ENCODE measurements around the gene TESK1.

The TESK1 gene

DNA sequence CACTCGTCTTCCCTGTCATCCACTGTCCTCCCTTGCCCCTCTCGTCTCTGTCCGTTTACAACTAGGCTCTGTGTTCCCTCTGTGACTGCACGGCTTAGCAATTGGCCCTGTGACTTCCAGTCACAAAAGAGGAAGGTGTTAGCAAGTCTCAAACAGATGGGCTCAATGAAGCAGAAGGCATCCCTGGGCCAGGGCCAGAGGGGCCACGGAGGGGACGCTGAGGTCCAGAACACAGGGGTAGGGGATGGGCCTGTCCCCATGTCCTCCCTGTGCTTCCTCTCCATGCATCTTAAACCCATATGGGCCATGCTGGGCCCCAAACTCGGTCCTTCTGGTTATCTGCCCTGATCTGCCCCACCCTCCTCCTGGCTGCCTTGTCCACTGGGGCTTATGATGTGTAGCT lies 13.3 kb downstream of the TESK1 start, which contains the start of gene CD72:
CD72 (minus strand) TSS at position 89 of the 403 bp plus-strand sequence. CDS start 110 bp downstream, outside the sequence.
- H3K27me3 ChIP-seq: peaks cover 6% of the 10 kb centered on the region
- no peak for DNase-seq
- H3K4me1 ChIP-seq: no peaks in the 10 kb centered on the region
- H3K9me3 ChIP-seq: no peaks in the 10 kb centered on the region
- TF ChIP-seq, protein P1, sequence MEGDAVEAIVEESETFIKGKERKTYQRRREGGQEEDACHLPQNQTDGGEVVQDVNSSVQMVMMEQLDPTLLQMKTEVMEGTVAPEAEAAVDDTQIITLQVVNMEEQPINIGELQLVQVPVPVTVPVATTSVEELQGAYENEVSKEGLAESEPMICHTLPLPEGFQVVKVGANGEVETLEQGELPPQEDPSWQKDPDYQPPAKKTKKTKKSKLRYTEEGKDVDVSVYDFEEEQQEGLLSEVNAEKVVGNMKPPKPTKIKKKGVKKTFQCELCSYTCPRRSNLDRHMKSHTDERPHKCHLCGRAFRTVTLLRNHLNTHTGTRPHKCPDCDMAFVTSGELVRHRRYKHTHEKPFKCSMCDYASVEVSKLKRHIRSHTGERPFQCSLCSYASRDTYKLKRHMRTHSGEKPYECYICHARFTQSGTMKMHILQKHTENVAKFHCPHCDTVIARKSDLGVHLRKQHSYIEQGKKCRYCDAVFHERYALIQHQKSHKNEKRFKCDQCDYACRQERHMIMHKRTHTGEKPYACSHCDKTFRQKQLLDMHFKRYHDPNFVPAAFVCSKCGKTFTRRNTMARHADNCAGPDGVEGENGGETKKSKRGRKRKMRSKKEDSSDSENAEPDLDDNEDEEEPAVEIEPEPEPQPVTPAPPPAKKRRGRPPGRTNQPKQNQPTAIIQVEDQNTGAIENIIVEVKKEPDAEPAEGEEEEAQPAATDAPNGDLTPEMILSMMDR (IDR thresholded peaks at IDR 0.05; ENCODE audit: low read depth, low read length): no peak
- H3K36me3 ChIP-seq: no peaks in the 10 kb centered on the region
- H3K4me3 ChIP-seq (ENCODE audit: low read depth, low read length): peak within 1 kb of the TSS; percentile 54

DNA sequence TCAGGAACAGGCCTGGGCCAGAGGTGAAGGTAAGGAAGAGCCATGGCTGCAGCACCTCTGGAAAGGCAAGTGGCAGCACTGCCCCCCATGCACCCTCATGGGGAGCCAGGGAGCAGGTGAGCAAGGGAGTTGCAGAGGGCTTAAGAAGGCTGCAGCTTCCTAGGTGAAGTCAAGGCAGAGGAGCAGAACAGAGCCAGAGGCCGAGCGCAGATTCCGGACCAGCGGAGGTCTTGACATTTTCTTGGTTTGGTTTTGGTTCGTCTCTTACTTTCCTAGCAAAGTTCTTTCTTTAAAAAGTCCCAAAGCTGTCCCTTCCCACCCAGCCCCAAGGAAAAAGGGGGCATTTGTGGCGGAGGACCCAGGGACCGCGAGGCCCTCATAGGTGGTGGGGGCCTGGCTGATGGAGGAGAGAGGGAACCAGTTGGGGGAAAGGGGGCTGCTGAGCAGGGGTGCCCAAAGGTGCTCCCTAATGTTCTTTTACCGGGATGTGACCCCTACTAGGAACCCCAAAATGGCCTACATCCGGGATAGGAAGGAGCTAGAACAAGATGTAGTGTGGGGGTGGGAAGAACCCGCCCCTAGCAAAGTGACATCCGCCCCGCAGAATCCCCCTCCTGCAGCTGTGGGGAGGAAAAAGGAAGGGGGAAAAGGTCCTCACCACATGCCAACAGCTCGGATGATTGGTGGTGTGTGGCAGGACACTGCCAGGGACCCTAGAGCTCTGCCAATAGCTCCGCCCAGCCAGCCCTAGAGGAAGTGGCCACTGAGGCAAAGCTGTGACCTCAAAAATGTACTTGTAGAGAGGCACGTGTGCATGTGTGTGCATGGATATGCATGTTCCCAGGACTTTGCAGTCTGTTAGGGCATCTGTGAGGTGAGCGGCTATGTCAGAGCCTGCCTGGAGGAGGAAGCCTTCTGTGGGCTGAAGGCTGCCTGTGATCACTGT lies 14.1 kb downstream of the TESK1 start:
- Histone ChIP-seq H3K27me3 (peaks cover 6% of the 10 kb centered on the region), H3K36me3 (no peaks in the 10 kb centered on the region), H3K9me3 (no peaks in the 10 kb centered on the region), H3K4me3 (ENCODE audit: low read depth, low read length) (no peak overlapping the region), H3K4me1 (no peaks in the 10 kb centered on the region)
- TF ChIP-seq, protein P1 (IDR thresholded peaks at IDR 0.05; ENCODE audit: low read depth, low read length): no peak
- DNase-seq: no peak

DNA sequence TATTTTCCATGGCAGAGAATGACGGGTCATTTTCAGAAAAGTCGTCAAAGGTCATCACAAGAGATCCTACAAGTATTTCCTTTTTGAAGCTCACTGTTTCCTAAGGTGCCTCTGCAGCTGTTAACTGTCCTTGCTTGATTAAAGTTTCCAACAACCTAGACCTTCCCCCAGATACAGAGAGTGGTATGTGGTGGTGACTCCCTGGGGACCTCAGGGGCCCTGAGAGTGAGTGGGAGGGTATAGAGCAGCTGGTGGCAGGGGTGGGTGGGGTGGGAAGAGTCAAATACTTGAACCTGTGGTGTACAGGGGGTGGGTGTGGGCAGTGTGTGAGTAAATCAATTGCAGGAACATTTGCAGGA lies 14.7 kb downstream of the TESK1 start:
- no peak for DNase-seq
- Histone ChIP-seq H3K4me1 (no peaks in the 10 kb centered on the region), H3K27me3 (peaks cover 6% of the 10 kb centered on the region), H3K4me3 (ENCODE audit: low read depth, low read length) (no peak overlapping the region), H3K36me3 (no peaks in the 10 kb centered on the region), H3K9me3 (no peaks in the 10 kb centered on the region)
- TF ChIP-seq, protein P1 (IDR thresholded peaks at IDR 0.05; ENCODE audit: low read depth, low read length): no peak

DNA sequence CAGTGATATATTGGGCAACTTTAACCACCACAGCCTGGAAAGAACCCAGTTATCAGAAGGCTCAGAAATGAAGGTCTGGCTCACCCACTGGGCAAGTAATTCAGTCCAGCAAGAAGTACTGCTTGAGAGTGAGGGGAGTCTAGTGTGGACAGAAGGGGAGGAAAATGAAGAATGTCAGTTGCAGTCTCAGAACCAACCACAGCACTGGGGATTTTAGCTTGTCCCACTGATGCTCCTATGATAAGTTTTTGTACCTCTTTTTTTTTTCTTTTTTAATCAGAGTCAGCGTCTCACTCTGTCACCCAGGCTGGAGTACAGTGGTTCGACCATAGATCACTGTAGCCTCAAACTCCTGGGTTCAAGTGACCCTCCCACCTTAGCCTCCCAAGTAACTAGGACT lies 22.5 kb downstream of the TESK1 start:
- Histone ChIP-seq H3K9me3 (no peaks in the 10 kb centered on the region), H3K4me1 (no peaks in the 10 kb centered on the region), H3K27me3 (no peaks in the 10 kb centered on the region), H3K4me3 (ENCODE audit: low read depth, low read length) (no peak overlapping the region), H3K36me3 (no peaks in the 10 kb centered on the region)
- TF ChIP-seq, protein P1 (IDR thresholded peaks at IDR 0.05; ENCODE audit: low read depth, low read length): no peak
- no peak for DNase-seq

DNA sequence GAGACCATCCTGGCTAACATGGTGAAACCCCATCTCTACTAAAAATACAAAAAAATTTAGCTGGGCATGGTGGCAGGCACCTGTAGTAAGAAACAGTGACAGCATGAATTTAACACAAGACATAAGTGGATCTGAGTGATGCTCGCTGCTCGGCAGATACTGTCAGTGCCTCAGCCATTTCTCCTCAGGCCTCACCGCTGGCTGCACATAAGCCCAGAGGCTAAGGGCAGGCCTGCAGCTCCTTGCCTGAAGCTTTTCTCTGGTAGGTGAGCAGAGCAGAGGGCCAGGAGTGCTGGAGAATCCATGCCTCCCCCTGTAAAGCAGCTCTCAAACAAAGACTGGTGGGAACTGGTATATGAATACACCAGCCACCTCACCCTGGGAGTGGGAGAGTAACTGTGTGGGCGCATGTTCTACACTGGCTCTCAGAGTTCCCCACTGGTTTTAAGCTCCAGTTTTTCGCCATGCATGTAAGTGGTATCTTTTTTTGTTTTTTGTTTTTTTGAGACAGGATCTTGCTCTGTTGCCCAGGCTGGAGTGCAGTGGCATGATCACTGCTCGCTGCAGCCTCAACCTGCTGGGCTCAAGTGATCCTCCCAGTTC lies 23.4 kb downstream of the TESK1 start:
- no peaks in the 10 kb centered on the region for H3K27me3 ChIP-seq

More for the DNA sequence above, 23.4 kb downstream of the TESK1 start:
- Histone ChIP-seq H3K4me1 (no peaks in the 10 kb centered on the region), H3K4me3 (ENCODE audit: low read depth, low read length) (no peak overlapping the region), H3K9me3 (no peaks in the 10 kb centered on the region), H3K36me3 (no peaks in the 10 kb centered on the region)
- DNase-seq: no peak
- TF ChIP-seq, protein P1 (IDR thresholded peaks at IDR 0.05; ENCODE audit: low read depth, low read length): no peak

Data from BE2C (cell line).